ENCODE results near the gene C2orf76. TPM values are rescaled to one million over a fixed set of nuclear protein-coding genes. Genes with fewer than 3 reads are reported as not detected.

Gene C2orf76
- total and polyA plus RNA-seq, 10 of the 15 experiments (the other 5 are each of a cell fraction or from before 2014, with no cell fraction given), result 14.0 to 46.1 (median 25.4) TPM

- no peak for TF ChIP-seq MLLT1 (IDR thresholded peaks at IDR 0.05)
- TF ChIP-seq ELK1 (IDR thresholded peaks at IDR 0.05; ENCODE audit: low read depth, low read length), result no peak
- TF ChIP-seq MAX (IDR thresholded peaks at IDR 0.05; ENCODE audit: low read depth, low read length), result no peak
- no peak for TF ChIP-seq SRF (IDR thresholded peaks at IDR 0.05; ENCODE audit: low read depth in 2 of 2, low read length in 2 of 2)
- no peak for TF ChIP-seq NR2C2 (IDR thresholded peaks at IDR 0.05; ENCODE audit: borderline replicate concordance, control insufficient read depth, insufficient read length, low read depth)
- no peak for TF ChIP-seq IRF5 (IDR thresholded peaks at IDR 0.05; ENCODE audit: borderline replicate concordance)
- TF ChIP-seq IKZF2 (IDR thresholded peaks at IDR 0.05), result no peak
- TF ChIP-seq POLR2AphosphoS2 (IDR thresholded peaks at IDR 0.05; ENCODE audit: low read depth, low read length), result no peak
- no peak for TF ChIP-seq WRNIP1 (IDR thresholded peaks at IDR 0.05; ENCODE audit: borderline replicate concordance, low read depth, low read length)
- TF ChIP-seq POU2F2 (IDR thresholded peaks at IDR 0.05; ENCODE audit: borderline replicate concordance, low read depth, low read length), result no peak
- TF ChIP-seq E2F4 (IDR thresholded peaks at IDR 0.05; ENCODE audit: low read depth, low read length), result no peak
- no peak for TF ChIP-seq BCL3 (IDR thresholded peaks at IDR 0.05; ENCODE audit: borderline replicate concordance, insufficient read depth, low read depth, low read length, poor library complexity, severe bottlenecking)
- TF ChIP-seq PBX3 (IDR thresholded peaks at IDR 0.05; ENCODE audit: insufficient replicate concordance, low read depth, low read length), result no peak
- TF ChIP-seq MYC (IDR thresholded peaks at IDR 0.05; ENCODE audit: insufficient read depth, insufficient read length, insufficient replicate concordance, low read length, severe bottlenecking), result no peak
Observed at GRCh38 chr2:119408221-119408619, 41.6 kb upstream of the C2orf76 start (continued).

Measured in GM12878 (cell line).